Endothelial cell of umbilical vein (primary cell): ENCODE results near the gene KCTD6. TPM values are rescaled to one million over a fixed set of nuclear protein-coding genes. Genes with fewer than 3 reads are reported as not detected.

Experiments used
- BruUV-seq: library from RNA; stranded (reverse); fragments of 400-500 nt; replicated peaks from 2 replicates; lab custom pipeline; 2021; lab: Mats Ljungman, UMichigan
- CTCF ChIA-PET: fragments of 300-600, 350-600 bp; sonication (Branson Sonifier 250); formaldehyde crosslinking; loops from one replicate; lab custom pipeline; 2021; ENCODE audit warnings: antibody characterized with exemption, inconsistent platforms; lab: Charles Lee
- POLR2A ChIA-PET: fragments of 300-600, 350-600 bp; sonication (Branson Sonifier 250); formaldehyde crosslinking; loops from one replicate; lab custom pipeline; 2021; ENCODE audit warnings: antibody characterized with exemption, inconsistent platforms; lab: Charles Lee
- DNase-seq: peaks from one replicate; pipeline ENCODE4 v3.0.0-alpha.2; 2011; ENCODE audit warnings: low read depth, low spot score
- FAIRE-seq: peaks from 2 replicates; lab custom pipeline; 2011; peaks lifted over from hg19 to GRCh38; lab: Jason Lieb, UNC
- H2AFZ ChIP-seq: 2 replicates; pipeline ENCODE4 v1.6.0; 2012; ENCODE audit warnings: low read depth, low read length, control low read depth, inconsistent platforms
- H3K27ac ChIP-seq: 2 replicates; pipeline ENCODE4 v1.5.1; 2011; ENCODE audit warnings: low read depth, mild to moderate bottlenecking, control low read depth, low read length, moderate library complexity; ENCODE audit not compliant: insufficient read depth
- H3K27me3 ChIP-seq, 2 experiments: 2 replicates each; pipeline versions ENCODE4 v1.6.0 to v1.6.1; 2011; ENCODE audit warnings: low read length in 2 of 2, mixed read lengths in 1 of 2; ENCODE audit not compliant: control insufficient read depth in 2 of 2, insufficient read depth in 2 of 2
- H3K36me3 ChIP-seq, 2 experiments: 2 replicates in 1 of 2; 3 replicates in 1 of 2; pipeline ENCODE4 v1.5.1; 2011; ENCODE audit warnings: low read length in 2 of 2, mild to moderate bottlenecking in 1 of 2, moderate library complexity in 1 of 2; ENCODE audit not compliant: control insufficient read depth in 2 of 2, insufficient read depth in 2 of 2; ENCODE audit errors: extremely low read depth in 1 of 2
- H3K4me1 ChIP-seq: 3 replicates; pipeline ENCODE4 v1.5.1; 2011; ENCODE audit warnings: mild to moderate bottlenecking, low read length; ENCODE audit not compliant: control insufficient read depth, insufficient read depth; ENCODE audit errors: extremely low read depth
- H3K4me2 ChIP-seq: 2 replicates; pipeline ENCODE4 v1.6.1; 2011; ENCODE audit warnings: low read length, control low read depth, mixed read lengths; ENCODE audit not compliant: insufficient read depth
- H3K4me3 ChIP-seq, 3 experiments: fragments of 200-600 bp in 1 of 3; sonication (generic), shearing (Covaris generic) in 1 of 3; replicated peaks in 1 of 3; 2 replicates each; pipeline ENCODE4 v1.5.1; 2011 to 2016; ENCODE audit warnings: control low read depth in 3 of 3, low read length in 3 of 3, mild to moderate bottlenecking in 2 of 3, inconsistent platforms in 1 of 3, low read depth in 1 of 3, moderate library complexity in 1 of 3; ENCODE audit not compliant: insufficient read depth in 1 of 3
- H3K79me2 ChIP-seq: 2 replicates; pipeline ENCODE4 v1.6.0; 2012; ENCODE audit warnings: low read length, inconsistent platforms; ENCODE audit not compliant: control insufficient read depth, insufficient read depth
- H3K9ac ChIP-seq: replicated peaks from 2 replicates; pipeline ENCODE3; 2011; ENCODE audit warnings: low read length, control low read depth; ENCODE audit not compliant: insufficient read depth; ENCODE audit errors: extremely low read depth
- H3K9me1 ChIP-seq: replicated peaks from 3 replicates; pipeline ENCODE4 v1.6.0; 2011; ENCODE audit warnings: mild to moderate bottlenecking, low read length; ENCODE audit not compliant: control insufficient read depth, insufficient read depth; ENCODE audit errors: extremely low read depth
- H3K9me3 ChIP-seq: replicated peaks from 2 replicates; pipeline ENCODE4 v1.5.1; 2012; ENCODE audit warnings: low read length, inconsistent platforms; ENCODE audit not compliant: control insufficient read depth, insufficient read depth
- H4K20me1 ChIP-seq: replicated peaks from 2 replicates; pipeline ENCODE3; 2011; ENCODE audit warnings: mild to moderate bottlenecking, low read length; ENCODE audit not compliant: control insufficient read depth, insufficient read depth; ENCODE audit errors: extremely low read depth
- EZH2 ChIP-seq: IDR thresholded peaks from 2 replicates; pipeline ENCODE4 v1.6.1; 2012; ENCODE audit warnings: borderline replicate concordance, low read depth, mild to moderate bottlenecking, moderate library complexity, low read length, inconsistent platforms; ENCODE audit not compliant: severe bottlenecking
- FOS ChIP-seq: IDR thresholded peaks from 2 replicates; pipeline ENCODE4 v1.6.1; 2011; ENCODE audit warnings: mild to moderate bottlenecking, low read length, moderate library complexity, borderline replicate concordance; ENCODE audit not compliant: insufficient read depth
- GATA2 ChIP-seq: IDR thresholded peaks from 2 replicates; pipeline ENCODE4 v1.7.0; 2011; ENCODE audit warnings: low read depth, mild to moderate bottlenecking, moderate library complexity, mixed read lengths, low read length; ENCODE audit not compliant: insufficient read length, insufficient read depth
- JUN ChIP-seq: IDR thresholded peaks from 2 replicates; pipeline ENCODE4 v1.6.1; 2011; ENCODE audit warnings: borderline replicate concordance, low read depth; ENCODE audit not compliant: insufficient read length, insufficient read depth
- MYC ChIP-seq: IDR thresholded peaks from one replicate; pipeline ENCODE4 v1.6.1; 2011; ENCODE audit warnings: mild to moderate bottlenecking, low read depth, low read length
- POLR2A ChIP-seq: IDR thresholded peaks from 2 replicates; pipeline ENCODE4 v1.6.1; 2012; ENCODE audit warnings: low read depth, mild to moderate bottlenecking, control low read depth, low read length
- POLR2AphosphoS5 ChIP-seq: IDR thresholded peaks from 2 replicates; pipeline ENCODE4 v1.6.1; 2012; ENCODE audit warnings: low read depth, mild to moderate bottlenecking, control low read depth, low read length, moderate library complexity; ENCODE audit not compliant: insufficient read depth
- dilution Hi-C: fragments of 300-500 bp; cut with MboI; formaldehyde crosslinking; loops from one replicate; pipeline ENCODE4 v1.15.0; 2019; ENCODE audit warnings: low sequenced_read_pairs; ENCODE audit not compliant: extremely low pct_ligation_motif_present
- intact Hi-C: fragments of 100-400 bp; cut with micrococcal nuclease; formaldehyde crosslinking; loops from one replicate; pipeline ENCODE4 v1.10.0; 2022
- polyA plus RNA-seq, 4 experiments: library from polyadenylated mRNA; depleted of rRNA in 3 of 4; stranded (reverse) in 3 of 4; unstranded in 1 of 4; fragments of >200 nt; gene quantifications; 2 replicates each; pipeline versions ENCODE4 v1.2.1 to v1.2.3, GENCODE V29; 2011 to 2012; ENCODE audit warnings: missing spikeins in 1 of 4
- total RNA-seq: library from RNA; stranded (reverse); gene quantifications from 2 replicates; pipeline ENCODE4 v1.2.3, GENCODE V29; 2021
- TF ChIP-seq, protein P1 (sequence below), 2 donors: IDR thresholded peaks; 1 replicate in 1 of 2; 2 replicates in 1 of 2; pipeline ENCODE4 v1.5.1; 2011; ENCODE audit warnings: low read length in 2 of 2, mild to moderate bottlenecking in 2 of 2, moderate library complexity in 2 of 2, control low read depth in 1 of 2, inconsistent platforms in 1 of 2, low read depth in 1 of 2; ENCODE audit not compliant: insufficient read depth in 1 of 2; ENCODE audit errors: extremely low read depth in 1 of 2
- TF ChIP-seq, protein P2 (sequence below): IDR thresholded peaks from 2 replicates; pipeline ENCODE4 v1.6.1; 2011; ENCODE audit not compliant: insufficient read depth, insufficient read length

Gene KCTD6
- total and polyA plus RNA-seq, 2 donors (not counting 3 experiments of a cell fraction or from before 2014, with no cell fraction given), result 6.4 TPM

DNA sequence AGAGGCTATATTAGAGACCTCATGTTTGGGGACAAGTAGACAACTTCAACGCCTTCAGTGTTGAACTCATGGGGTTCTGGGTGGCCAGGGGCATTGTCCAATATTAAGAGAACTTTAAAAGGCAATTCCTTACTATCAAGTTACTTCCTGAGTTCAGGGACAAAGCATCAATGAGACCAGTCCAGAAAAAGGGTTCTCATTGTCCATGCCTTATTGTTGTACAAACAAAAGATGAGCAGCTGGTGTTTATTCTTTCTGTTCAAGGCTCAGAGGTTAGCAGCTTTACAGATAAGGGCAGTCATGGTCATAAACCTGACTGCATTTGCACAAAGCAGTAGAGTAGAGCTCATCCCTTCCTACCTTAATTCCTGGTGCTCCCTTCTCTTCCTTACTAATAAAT is 39.7 kb upstream of the KCTD6 start:
- no peaks in the 10 kb centered on the region for H3K79me2 ChIP-seq
- FAIRE-seq, result no peak
- no peaks in the 10 kb centered on the region for H3K4me1 ChIP-seq
- ChIA-PET CTCF (interaction anchor here (0.9 kb wide), 1 partner anchor 9 kb away, joined by 5 read pairs; no protein-coding TSS in a partner anchor), POLR2A (no interaction called here)
- H3K27me3 ChIP-seq, result peaks cover 3 to 4% of the 10 kb centered on the region in 2 experiments
- H2AFZ ChIP-seq, result no peak overlapping the region
- H3K9me1 ChIP-seq, result no peaks in the 10 kb centered on the region
- H3K27ac ChIP-seq, result no peak overlapping the region
- H3K4me2 ChIP-seq, result no peak overlapping the region
- BruUV-seq, result no TSS peak
- H3K9me3 ChIP-seq, result no peaks in the 10 kb centered on the region
- DNase-seq, result no peak
- H3K9ac ChIP-seq, result no peak overlapping the region
- TF ChIP-seq POLR2A (no peak), EZH2 (no peak)
- TF ChIP-seq, protein P1, sequence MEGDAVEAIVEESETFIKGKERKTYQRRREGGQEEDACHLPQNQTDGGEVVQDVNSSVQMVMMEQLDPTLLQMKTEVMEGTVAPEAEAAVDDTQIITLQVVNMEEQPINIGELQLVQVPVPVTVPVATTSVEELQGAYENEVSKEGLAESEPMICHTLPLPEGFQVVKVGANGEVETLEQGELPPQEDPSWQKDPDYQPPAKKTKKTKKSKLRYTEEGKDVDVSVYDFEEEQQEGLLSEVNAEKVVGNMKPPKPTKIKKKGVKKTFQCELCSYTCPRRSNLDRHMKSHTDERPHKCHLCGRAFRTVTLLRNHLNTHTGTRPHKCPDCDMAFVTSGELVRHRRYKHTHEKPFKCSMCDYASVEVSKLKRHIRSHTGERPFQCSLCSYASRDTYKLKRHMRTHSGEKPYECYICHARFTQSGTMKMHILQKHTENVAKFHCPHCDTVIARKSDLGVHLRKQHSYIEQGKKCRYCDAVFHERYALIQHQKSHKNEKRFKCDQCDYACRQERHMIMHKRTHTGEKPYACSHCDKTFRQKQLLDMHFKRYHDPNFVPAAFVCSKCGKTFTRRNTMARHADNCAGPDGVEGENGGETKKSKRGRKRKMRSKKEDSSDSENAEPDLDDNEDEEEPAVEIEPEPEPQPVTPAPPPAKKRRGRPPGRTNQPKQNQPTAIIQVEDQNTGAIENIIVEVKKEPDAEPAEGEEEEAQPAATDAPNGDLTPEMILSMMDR (IDR thresholded peaks at IDR 0.05; ENCODE audit: extremely low read depth in 1 of 2, insufficient read depth in 1 of 2, low read depth in 1 of 2, low read length in 2 of 2), result no peak
- dilution Hi-C loops, result no loop called here
- no peaks in the 10 kb centered on the region for H3K36me3 ChIP-seq
- H4K20me1 ChIP-seq, result no peaks in the 10 kb centered on the region
- intact Hi-C loops, result no loop called here
- H3K4me3 ChIP-seq, result no peak overlapping the region

DNA sequence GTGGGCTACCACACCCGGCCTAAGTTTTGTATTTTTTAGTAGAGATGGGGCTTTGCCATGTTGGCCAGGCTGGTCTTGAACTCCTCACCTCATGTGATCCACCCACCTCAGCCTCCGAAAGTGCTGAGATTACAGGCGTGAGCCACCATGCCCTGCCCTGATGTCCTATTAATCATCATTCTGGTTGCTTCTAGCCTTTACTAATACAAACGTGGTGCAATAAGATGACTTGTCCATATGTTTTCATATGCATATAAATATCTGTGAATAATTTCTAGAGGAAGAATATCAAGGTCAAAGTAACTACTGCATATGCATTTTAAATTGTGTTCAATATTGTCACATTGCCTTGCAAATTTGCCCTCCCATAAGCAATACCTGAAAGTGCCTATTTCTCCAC is 32.7 kb upstream of the KCTD6 start:
- Histone ChIP-seq H3K9ac (no peak overlapping the region), H4K20me1 (no peaks in the 10 kb centered on the region), H3K4me1 (peaks cover 5% of the 10 kb centered on the region), H2AFZ (no peak overlapping the region), H3K36me3 (no peaks in the 10 kb centered on the region), H3K9me3 (no peaks in the 10 kb centered on the region), H3K79me2 (no peaks in the 10 kb centered on the region), H3K27ac (no peak overlapping the region), H3K9me1 (no peaks in the 10 kb centered on the region), H3K27me3 (no peaks in the 10 kb centered on the region), H3K4me3 (no peak overlapping the region), H3K4me2 (no peak overlapping the region)
- no TSS peak for BruUV-seq
- FAIRE-seq (no peak), DNase-seq (no peak)
- intact Hi-C loops, result no loop called here
- dilution Hi-C loops, result no loop called here
- TF ChIP-seq, protein P2, sequence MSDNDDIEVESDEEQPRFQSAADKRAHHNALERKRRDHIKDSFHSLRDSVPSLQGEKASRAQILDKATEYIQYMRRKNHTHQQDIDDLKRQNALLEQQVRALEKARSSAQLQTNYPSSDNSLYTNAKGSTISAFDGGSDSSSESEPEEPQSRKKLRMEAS, result no peak
- no peak for TF ChIP-seq POLR2AphosphoS5
- TF ChIP-seq, protein P1 (IDR thresholded peaks at IDR 0.05; ENCODE audit: extremely low read depth in 1 of 2, insufficient read depth in 1 of 2, low read depth in 1 of 2, low read length in 2 of 2), result no peak
- no peak for TF ChIP-seq EZH2
- TF ChIP-seq FOS, result no peak
- no peak for TF ChIP-seq GATA2
- TF ChIP-seq MYC, result no peak
- no peak for TF ChIP-seq JUN
- TF ChIP-seq POLR2A, result no peak
- POLR2A ChIA-PET, result no interaction called here
- CTCF ChIA-PET, result no interaction called here
